Measurements from ENCODE around the gene SRGAP3. TPM values are rescaled to one million over a fixed set of nuclear protein-coding genes. Genes with fewer than 3 reads are reported as not detected.

The SRGAP3 gene
- total RNA-seq, 1 experiment from 2014 or later = 17.9 TPM

DNA sequence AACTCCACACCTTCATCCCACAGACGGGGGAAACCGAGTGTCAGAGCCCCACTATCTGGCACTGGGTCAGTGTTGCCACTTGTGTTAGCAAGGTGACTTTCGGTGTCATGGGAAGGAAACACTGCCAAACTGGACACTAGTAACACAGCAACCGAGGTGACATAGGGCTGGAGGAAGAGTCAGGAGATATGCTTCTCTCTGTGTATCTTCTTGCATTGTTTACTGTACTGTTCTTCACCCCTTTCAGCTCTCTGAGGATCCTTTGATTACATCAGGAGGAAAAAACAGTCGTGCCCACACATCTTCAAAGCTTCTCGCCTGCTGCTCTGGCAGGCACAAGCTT, 176.8 kb downstream of the SRGAP3 start (continued):
- TF ChIP-seq, protein P1, sequence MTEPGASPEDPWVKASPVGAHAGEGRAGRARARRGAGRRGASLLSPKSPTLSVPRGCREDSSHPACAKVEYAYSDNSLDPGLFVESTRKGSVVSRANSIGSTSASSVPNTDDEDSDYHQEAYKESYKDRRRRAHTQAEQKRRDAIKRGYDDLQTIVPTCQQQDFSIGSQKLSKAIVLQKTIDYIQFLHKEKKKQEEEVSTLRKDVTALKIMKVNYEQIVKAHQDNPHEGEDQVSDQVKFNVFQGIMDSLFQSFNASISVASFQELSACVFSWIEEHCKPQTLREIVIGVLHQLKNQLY (CRISPR knock-in tag; IDR thresholded peaks at IDR 0.05) = no peak
- no peak for TF ChIP-seq ZNF423 (CRISPR knock-in tag; IDR thresholded peaks at IDR 0.05)

DNA sequence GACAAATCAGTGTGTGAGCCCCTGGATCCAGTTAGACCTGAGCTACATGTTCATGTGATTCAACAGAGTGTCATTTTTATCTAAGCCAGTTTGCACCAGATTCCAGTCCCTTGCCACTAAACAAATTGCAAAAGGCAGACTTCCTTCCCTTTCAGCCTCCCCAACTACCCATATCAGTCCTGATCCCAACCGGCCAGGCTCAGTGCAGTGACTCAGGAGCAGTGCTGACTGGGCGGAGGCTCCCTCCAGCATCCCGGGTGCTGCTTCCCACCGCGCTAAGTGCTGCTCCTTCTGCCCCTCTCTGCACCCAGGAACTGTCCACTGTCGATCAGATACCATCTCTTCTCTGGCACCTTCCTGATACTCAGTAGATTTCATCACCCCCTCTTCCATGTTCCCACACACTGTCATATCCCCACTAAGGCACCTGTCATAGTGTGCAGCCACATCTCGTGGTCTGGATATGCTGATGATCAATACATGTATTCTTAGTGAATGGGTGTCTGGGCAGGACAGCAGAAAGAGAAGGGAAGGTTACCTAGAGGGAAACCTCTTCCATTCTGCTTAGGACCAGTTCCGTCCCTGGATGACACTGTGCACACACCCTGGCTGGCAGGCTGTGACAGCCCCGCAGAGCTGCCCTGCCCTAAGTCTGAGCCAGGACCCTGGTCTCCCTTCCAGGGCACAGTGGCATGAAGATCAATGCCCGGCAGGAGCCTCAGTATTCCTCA, 177.3 kb downstream of the SRGAP3 start:
- ChIA-PET CTCF (interaction anchor here (1.0 to 1.6 kb wide), 2 partner anchors 84 to 230 kb away, joined by 3 to 12 read pairs; no protein-coding TSS in a partner anchor), POLR2A (no interaction called here)
- no peak overlapping the region for H3K27ac Mint-ChIP-seq
- H3K4me1 Mint-ChIP-seq = peaks cover 2% of the 10 kb centered on the region
- TF ChIP-seq, protein P2, sequence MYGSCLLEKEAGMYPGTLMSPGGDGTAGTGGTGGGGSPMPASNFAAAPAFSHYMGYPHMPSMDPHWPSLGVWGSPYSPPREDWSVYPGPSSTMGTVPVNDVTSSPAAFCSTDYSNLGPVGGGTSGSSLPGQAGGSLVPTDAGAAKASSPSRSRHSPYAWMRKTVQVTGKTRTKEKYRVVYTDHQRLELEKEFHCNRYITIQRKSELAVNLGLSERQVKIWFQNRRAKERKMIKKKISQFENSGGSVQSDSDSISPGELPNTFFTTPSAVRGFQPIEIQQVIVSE (CRISPR knock-in tag; IDR thresholded peaks at IDR 0.05; ENCODE audit: borderline replicate concordance) = no peak
- no peak for TF ChIP-seq ZNF121 (CRISPR knock-in tag; IDR thresholded peaks at IDR 0.05)
- no peak for TF ChIP-seq ESRRA (CRISPR knock-in tag; IDR thresholded peaks at IDR 0.05; ENCODE audit: borderline replicate concordance)
- TF ChIP-seq ZBTB21 (CRISPR knock-in tag; IDR thresholded peaks at IDR 0.05; ENCODE audit: borderline replicate concordance) = no peak
- TF ChIP-seq RELA (CRISPR knock-in tag; IDR thresholded peaks at IDR 0.05; ENCODE audit: borderline replicate concordance) = no peak
- no peak for TF ChIP-seq JAZF1 (CRISPR knock-in tag; IDR thresholded peaks at IDR 0.05)
- TF ChIP-seq MXD4 (CRISPR knock-in tag; IDR thresholded peaks at IDR 0.05; ENCODE audit: borderline replicate concordance) = no peak
- TF ChIP-seq ATF1 (CRISPR knock-in tag; IDR thresholded peaks at IDR 0.05) = no peak
- no peak for TF ChIP-seq EMX1 (CRISPR knock-in tag; IDR thresholded peaks at IDR 0.05)
- H3K9me3 Mint-ChIP-seq = no peaks in the 10 kb centered on the region
- no peaks in the 10 kb centered on the region for H3K27me3 Mint-ChIP-seq (ENCODE audit: low read depth)
- ATAC-seq (no peak), DNase-seq (ENCODE audit: low spot score) (no peak)
- H3K4me3 Mint-ChIP-seq = no peak overlapping the region
- H3K36me3 Mint-ChIP-seq = no peaks in the 10 kb centered on the region

DNA sequence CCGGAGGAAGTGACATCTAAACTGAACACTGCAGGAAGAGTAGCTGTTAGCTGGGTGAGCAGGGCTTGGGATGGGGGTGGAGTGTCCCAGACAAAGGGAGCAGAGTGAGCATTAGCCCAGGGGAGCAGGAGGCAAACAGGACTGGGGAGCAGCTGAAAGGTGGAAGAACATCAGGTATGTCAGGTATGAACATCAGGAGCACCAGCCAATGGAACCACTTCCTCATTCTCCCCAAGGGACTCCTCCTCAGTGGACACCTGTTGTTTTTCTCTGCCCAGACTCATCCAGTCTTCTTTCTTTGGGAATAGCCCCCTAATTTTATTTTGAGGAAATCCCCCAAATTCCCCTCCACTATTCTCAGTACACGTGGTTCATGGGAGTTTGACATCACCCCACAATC, 178.5 kb downstream of the SRGAP3 start:
- DNase-seq (ENCODE audit: low spot score) = no peak
- ChIA-PET POLR2A (no interaction called here), CTCF (interaction anchor here (1.3 kb wide), 1 partner anchor 83 kb away, joined by 4 read pairs; no protein-coding TSS in a partner anchor)
- TF ChIP-seq ZNF232 (CRISPR knock-in tag; IDR thresholded peaks at IDR 0.05) (no peak), TEAD1 (CRISPR knock-in tag; IDR thresholded peaks at IDR 0.05) (no peak), NFATC4 (CRISPR knock-in tag; IDR thresholded peaks at IDR 0.05) (no peak)
- Mint-ChIP-seq H3K4me1 (no peaks in the 10 kb centered on the region), H3K9me3 (no peaks in the 10 kb centered on the region), H3K27me3 (ENCODE audit: low read depth) (no peaks in the 10 kb centered on the region), H3K27ac (no peak overlapping the region), H3K4me3 (no peak overlapping the region), H3K36me3 (no peaks in the 10 kb centered on the region)
- no peak for ATAC-seq

DNA sequence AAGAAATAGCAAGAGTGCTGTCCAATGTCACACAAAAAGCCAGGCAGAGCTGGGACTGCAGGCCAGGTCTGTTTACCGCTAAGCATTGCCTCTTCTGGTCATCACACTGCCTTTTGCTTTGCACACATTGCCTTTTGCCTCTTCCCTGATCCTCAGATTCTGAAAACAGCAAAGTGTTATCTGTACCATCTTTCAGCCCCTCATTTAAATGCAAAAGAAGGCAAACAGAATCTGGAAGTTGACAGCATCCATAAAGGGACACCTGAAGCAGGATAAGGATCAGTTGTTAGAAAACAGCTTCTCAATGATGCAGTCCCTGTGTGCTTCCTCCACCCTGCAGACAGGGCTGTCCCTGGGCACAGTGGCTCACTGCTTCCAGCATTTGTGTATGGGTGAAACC, 179.5 kb downstream of the SRGAP3 start:
- no peaks in the 10 kb centered on the region for H3K9me3 Mint-ChIP-seq
- no peaks in the 10 kb centered on the region for H3K4me1 Mint-ChIP-seq
- ChIA-PET CTCF (interaction anchor here (0.6 to 2.3 kb wide), 2 partner anchors 11 to 82 kb away, joined by 3 to 13 read pairs; no protein-coding TSS in a partner anchor), POLR2A (no interaction called here)
- H3K27ac Mint-ChIP-seq = no peak overlapping the region
- no peak overlapping the region for H3K4me3 Mint-ChIP-seq
- DNase-seq (ENCODE audit: low spot score) = no peak
- TF ChIP-seq, protein P3, sequence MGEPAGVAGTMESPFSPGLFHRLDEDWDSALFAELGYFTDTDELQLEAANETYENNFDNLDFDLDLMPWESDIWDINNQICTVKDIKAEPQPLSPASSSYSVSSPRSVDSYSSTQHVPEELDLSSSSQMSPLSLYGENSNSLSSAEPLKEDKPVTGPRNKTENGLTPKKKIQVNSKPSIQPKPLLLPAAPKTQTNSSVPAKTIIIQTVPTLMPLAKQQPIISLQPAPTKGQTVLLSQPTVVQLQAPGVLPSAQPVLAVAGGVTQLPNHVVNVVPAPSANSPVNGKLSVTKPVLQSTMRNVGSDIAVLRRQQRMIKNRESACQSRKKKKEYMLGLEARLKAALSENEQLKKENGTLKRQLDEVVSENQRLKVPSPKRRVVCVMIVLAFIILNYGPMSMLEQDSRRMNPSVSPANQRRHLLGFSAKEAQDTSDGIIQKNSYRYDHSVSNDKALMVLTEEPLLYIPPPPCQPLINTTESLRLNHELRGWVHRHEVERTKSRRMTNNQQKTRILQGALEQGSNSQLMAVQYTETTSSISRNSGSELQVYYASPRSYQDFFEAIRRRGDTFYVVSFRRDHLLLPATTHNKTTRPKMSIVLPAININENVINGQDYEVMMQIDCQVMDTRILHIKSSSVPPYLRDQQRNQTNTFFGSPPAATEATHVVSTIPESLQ (CRISPR knock-in tag; IDR thresholded peaks at IDR 0.05) = no peak
- H3K27me3 Mint-ChIP-seq (ENCODE audit: low read depth) = no peaks in the 10 kb centered on the region
- ATAC-seq = no peak
- no peaks in the 10 kb centered on the region for H3K36me3 Mint-ChIP-seq

DNA sequence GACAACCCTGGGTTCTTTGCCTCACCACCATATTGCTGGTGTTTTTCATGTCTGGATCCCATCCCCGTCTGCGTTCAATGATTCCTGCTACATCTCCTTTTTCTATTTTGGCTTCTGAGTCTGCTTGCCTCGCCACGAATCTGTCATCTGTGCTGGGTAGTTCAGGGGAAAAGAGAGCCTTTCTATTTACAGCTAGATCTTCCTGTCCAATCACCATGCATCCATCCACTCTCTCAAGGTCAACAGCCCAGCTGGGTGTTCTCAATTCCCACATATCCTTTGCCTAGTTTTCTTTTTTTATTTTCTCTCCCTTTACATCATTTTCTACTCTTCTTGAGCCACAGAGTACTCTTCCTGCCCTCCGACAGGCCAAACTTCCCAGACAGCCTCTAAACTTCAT, 181.4 kb downstream of the SRGAP3 start:
- no peaks in the 10 kb centered on the region for H3K4me1 Mint-ChIP-seq
- CTCF ChIA-PET = interaction anchor here (0.7 to 2.7 kb wide), 13 partner anchors 8 to 246 kb away, joined by 3 to 37 read pairs (median 4); no protein-coding TSS in a partner anchor
- TF ChIP-seq ESRRA (CRISPR knock-in tag; IDR thresholded peaks at IDR 0.05; ENCODE audit: borderline replicate concordance) = no peak
- DNase-seq (ENCODE audit: low spot score) (no peak), ATAC-seq (no peak)
- no peak overlapping the region for H3K27ac Mint-ChIP-seq
- H3K4me3 Mint-ChIP-seq = no peak overlapping the region
- H3K36me3 Mint-ChIP-seq = peaks cover 6% of the 10 kb centered on the region
- H3K27me3 Mint-ChIP-seq (ENCODE audit: low read depth) = no peaks in the 10 kb centered on the region
- H3K9me3 Mint-ChIP-seq = peaks cover 3% of the 10 kb centered on the region
- POLR2A ChIA-PET = no interaction called here

Measured in WTC11 (cell line).